DOHH2 (cell line): Measurements from ENCODE around the gene CHRNA9.

Experiments used
- H3F3A ChIP-seq: fragments of 200-600 bp; sonication (generic), shearing (Covaris generic); 2 replicates; pipeline ENCODE4 v1.6.0; 2016; ENCODE audit warnings: antibody characterized with exemption, mild to moderate bottlenecking; ENCODE audit not compliant: control insufficient read depth, insufficient read depth
- H3K27ac ChIP-seq: fragments of 200-600 bp; sonication (generic); 2 replicates; pipeline ENCODE4 v1.5.1; 2014; ENCODE audit warnings: low read depth, mild to moderate bottlenecking, low read length, moderate library complexity
- H3K27me3 ChIP-seq: fragments of 200-600 bp; sonication (generic); 2 replicates; pipeline ENCODE4 v1.6.1; 2014; ENCODE audit warnings: mild to moderate bottlenecking, low read length, mixed read lengths; ENCODE audit not compliant: control insufficient read depth
- H3K36me3 ChIP-seq: fragments of 200-600 bp; sonication (generic); 2 replicates; pipeline ENCODE4 v1.6.1; 2014; ENCODE audit warnings: mild to moderate bottlenecking, low read length, moderate library complexity, mixed read lengths; ENCODE audit not compliant: control insufficient read depth
- H3K4me1 ChIP-seq: fragments of 200-600 bp; sonication (generic); 2 replicates; pipeline ENCODE4 v1.6.1; 2014; ENCODE audit warnings: mild to moderate bottlenecking, low read length, mixed read lengths; ENCODE audit not compliant: control insufficient read depth
- H3K4me2 ChIP-seq: fragments of 200-600 bp; sonication (generic); 2 replicates; pipeline ENCODE4 v1.6.0; 2014; ENCODE audit warnings: mild to moderate bottlenecking, low read length, moderate library complexity
- H3K4me3 ChIP-seq: fragments of 200-600 bp; sonication (generic); 2 replicates; pipeline ENCODE4 v1.5.1; 2014; ENCODE audit warnings: mild to moderate bottlenecking, low read length, mixed read lengths
- H3K79me2 ChIP-seq: fragments of 200-600 bp; sonication (generic); 2 replicates; pipeline ENCODE4 v1.6.1; 2014; ENCODE audit warnings: mild to moderate bottlenecking, low read length, mixed read lengths; ENCODE audit not compliant: control insufficient read depth
- H3K9me2 ChIP-seq: fragments of 200-600 bp; sonication (generic); replicated peaks from 2 replicates; pipeline ENCODE4 v1.6.1; 2014; ENCODE audit warnings: mild to moderate bottlenecking, low read length, mixed read lengths; ENCODE audit not compliant: control insufficient read depth
- H3K9me3 ChIP-seq: fragments of 200-600 bp; sonication (generic); 2 replicates; pipeline ENCODE4 v1.6.1; 2014; ENCODE audit warnings: antibody characterized with exemption, low read length, mixed read lengths; ENCODE audit not compliant: control insufficient read depth, insufficient read depth
- H4K20me1 ChIP-seq: fragments of 200-600 bp; sonication (generic); 2 replicates; pipeline ENCODE4 v1.6.0; 2014; ENCODE audit warnings: low read depth, mild to moderate bottlenecking, antibody characterized with exemption, low read length, moderate library complexity; ENCODE audit not compliant: control insufficient read depth, insufficient read depth
- EZH2phosphoT487 ChIP-seq: fragments of 200-600 bp; sonication (generic); IDR thresholded peaks from 2 replicates; pipeline ENCODE4 v1.6.1; 2017; ENCODE audit warnings: borderline replicate concordance, mild to moderate bottlenecking, antibody characterized with exemption, low read length, moderate library complexity, mixed read lengths
- TF ChIP-seq, protein P1 (sequence below): fragments of 200-600 bp; sonication (generic); IDR thresholded peaks from one replicate; pipeline ENCODE4 v1.5.1; 2014; ENCODE audit warnings: antibody characterized with exemption, mild to moderate bottlenecking, low read depth, low read length; ENCODE audit not compliant: poor library complexity, severe bottlenecking

Gene CHRNA9

DNA sequence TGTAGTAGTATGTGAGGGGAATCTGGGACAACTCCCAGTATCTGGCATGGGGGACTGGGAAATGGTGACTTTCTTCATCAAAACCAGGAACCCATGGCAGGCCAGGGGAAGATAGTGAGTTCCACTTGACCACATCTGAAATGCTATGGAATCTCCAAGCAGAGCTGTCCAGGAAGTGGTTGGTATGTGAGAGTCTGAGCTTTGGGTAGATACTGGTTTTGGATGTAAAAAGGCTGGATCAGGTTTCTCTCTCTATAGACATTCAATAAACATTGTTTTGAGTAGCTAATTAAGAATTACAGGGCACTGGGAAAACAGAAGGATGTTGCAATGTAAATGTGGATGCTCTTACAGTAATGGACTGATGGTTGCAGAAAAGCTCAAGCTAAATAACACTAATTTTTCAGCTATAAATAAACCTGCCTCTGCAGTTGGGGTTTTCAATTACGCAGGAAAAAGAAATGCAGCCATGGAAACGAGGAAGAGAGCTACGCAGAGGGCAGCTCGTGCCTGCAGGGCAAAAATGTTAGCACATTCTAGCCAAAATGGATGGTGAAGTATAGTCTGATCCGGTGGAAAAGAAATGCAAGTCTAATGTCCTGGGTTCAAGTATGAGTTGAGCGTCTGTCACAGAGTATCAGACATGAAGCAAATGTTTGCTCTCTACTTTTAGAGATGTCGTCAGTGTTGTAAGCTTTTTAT, 13.4 kb upstream of the CHRNA9 start:
- Histone ChIP-seq H3K9me2 (no peaks in the 10 kb centered on the region), H3K9me3 (no peaks in the 10 kb centered on the region), H3K36me3 (no peaks in the 10 kb centered on the region), H3K79me2 (no peaks in the 10 kb centered on the region), H3K27me3 (no peaks in the 10 kb centered on the region), H3K4me2 (no peak overlapping the region), H3K4me1 (peaks cover 28% of the 10 kb centered on the region), H4K20me1 (no peaks in the 10 kb centered on the region), H3K27ac (no peak overlapping the region), H3K4me3 (no peak overlapping the region), H3F3A (0 out of 2 replicates have a peak, but pooled peaks cover 3% of the 10 kb centered on the region)
- no peak for TF ChIP-seq EZH2phosphoT487
- TF ChIP-seq, protein P1, sequence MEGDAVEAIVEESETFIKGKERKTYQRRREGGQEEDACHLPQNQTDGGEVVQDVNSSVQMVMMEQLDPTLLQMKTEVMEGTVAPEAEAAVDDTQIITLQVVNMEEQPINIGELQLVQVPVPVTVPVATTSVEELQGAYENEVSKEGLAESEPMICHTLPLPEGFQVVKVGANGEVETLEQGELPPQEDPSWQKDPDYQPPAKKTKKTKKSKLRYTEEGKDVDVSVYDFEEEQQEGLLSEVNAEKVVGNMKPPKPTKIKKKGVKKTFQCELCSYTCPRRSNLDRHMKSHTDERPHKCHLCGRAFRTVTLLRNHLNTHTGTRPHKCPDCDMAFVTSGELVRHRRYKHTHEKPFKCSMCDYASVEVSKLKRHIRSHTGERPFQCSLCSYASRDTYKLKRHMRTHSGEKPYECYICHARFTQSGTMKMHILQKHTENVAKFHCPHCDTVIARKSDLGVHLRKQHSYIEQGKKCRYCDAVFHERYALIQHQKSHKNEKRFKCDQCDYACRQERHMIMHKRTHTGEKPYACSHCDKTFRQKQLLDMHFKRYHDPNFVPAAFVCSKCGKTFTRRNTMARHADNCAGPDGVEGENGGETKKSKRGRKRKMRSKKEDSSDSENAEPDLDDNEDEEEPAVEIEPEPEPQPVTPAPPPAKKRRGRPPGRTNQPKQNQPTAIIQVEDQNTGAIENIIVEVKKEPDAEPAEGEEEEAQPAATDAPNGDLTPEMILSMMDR = no peak

DNA sequence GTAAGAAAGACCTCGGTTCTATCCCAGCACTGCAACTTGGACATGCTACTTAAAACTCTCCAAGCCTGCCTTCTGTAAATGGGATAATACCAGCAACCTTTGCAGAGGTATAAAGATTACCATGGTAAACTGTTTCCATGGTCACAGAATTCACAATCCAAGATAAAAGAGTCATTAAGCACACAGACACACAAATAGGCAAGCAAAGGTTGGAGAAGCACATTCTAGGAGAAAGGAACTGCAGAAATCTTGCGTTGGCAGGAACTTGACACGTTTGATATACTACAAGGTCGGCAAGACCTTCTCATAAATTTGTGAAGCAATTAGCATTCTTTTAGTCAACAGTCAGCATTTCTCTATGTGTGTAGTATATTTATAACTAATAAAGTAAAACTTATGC, 12.3 kb upstream of the CHRNA9 start:
- Histone ChIP-seq H3K36me3 (no peaks in the 10 kb centered on the region), H4K20me1 (no peaks in the 10 kb centered on the region), H3F3A (0 out of 2 replicates have a peak, but pooled peaks cover 3% of the 10 kb centered on the region), H3K27me3 (no peaks in the 10 kb centered on the region), H3K4me1 (peaks cover 28% of the 10 kb centered on the region), H3K9me3 (no peaks in the 10 kb centered on the region), H3K9me2 (no peaks in the 10 kb centered on the region), H3K4me3 (no peak overlapping the region), H3K4me2 (no peak overlapping the region), H3K27ac (no peak overlapping the region), H3K79me2 (no peaks in the 10 kb centered on the region)
- TF ChIP-seq, protein P1 = no peak
- no peak for TF ChIP-seq EZH2phosphoT487

DNA sequence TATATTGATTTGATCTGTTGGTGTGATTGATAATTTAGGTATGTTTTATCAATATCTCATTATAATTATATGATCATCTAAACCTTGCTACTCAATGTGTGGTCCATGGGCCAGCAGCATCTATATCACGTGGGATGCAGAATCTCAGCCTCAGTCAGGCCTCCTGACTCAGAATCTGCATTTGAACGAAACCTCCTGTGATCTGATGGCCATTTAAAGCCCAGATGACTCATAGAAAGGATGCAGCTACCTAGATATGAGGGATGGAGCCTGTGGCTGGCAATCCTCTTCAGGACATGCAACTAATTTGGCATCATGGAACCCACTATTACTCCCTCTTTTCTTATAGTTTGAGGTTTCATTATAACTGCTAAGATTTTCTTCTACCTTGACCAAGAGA, 11.3 kb upstream of the CHRNA9 start:
- H3K9me3 ChIP-seq = no peaks in the 10 kb centered on the region
- H3K36me3 ChIP-seq = no peaks in the 10 kb centered on the region
- no peaks in the 10 kb centered on the region for H3K79me2 ChIP-seq
- H3F3A ChIP-seq = 0 out of 2 replicates have a peak, but pooled peaks cover 3% of the 10 kb centered on the region
- no peak overlapping the region for H3K27ac ChIP-seq
- H4K20me1 ChIP-seq = no peaks in the 10 kb centered on the region
- TF ChIP-seq, protein P1 = no peak
- TF ChIP-seq EZH2phosphoT487 = no peak
- no peaks in the 10 kb centered on the region for H3K9me2 ChIP-seq
- H3K4me1 ChIP-seq = peaks cover 28% of the 10 kb centered on the region
- peak overlapping the region; percentile 66; the same call in 1 of the 2 replicates for H3K4me2 ChIP-seq
- H3K27me3 ChIP-seq = peaks cover 4% of the 10 kb centered on the region; the same call in 1 of the 2 replicates
- H3K4me3 ChIP-seq = no peak overlapping the region
